Raji (cell line): ENCODE data around the gene QSOX2.

Experiments
- POLR2A ChIP-seq: IDR thresholded peaks from 2 replicates; pipeline ENCODE4 v1.6.1; 2011; ENCODE audit warnings: low read depth, low read length, control low read depth; ENCODE audit not compliant: insufficient read depth

The QSOX2 gene

DNA sequence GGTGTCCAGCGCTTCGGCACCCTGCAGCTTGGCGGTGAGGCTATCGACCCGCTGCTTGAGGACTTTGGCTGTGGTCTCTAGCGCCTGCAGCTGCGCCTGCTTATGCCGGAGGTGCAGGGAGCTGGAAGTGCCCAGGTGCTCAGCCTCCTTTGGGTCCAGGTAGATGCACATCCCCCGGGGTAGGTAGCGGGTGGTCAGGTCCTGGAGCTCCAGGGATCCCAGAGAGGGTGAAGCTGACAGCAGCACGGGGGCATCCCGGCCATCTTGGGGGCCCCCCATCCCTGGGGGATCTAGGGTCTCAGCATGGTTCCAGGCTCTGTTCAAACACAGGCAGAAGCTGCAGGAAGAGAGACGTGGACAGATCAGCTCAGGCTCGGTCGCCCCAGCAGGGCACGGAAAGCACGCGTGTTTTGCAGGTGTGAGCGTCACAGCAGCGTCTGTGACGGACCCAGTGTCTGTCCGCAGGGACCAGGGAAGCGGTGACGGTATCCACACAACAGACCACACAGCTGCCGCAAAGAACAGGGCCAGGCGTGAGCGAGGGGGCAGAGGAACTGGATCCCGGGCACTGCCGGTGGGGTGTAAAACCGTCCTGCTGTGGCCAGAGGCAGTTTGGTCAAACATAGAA is 40.9 kb upstream of the QSOX2 start:
- no peak for TF ChIP-seq POLR2A

DNA sequence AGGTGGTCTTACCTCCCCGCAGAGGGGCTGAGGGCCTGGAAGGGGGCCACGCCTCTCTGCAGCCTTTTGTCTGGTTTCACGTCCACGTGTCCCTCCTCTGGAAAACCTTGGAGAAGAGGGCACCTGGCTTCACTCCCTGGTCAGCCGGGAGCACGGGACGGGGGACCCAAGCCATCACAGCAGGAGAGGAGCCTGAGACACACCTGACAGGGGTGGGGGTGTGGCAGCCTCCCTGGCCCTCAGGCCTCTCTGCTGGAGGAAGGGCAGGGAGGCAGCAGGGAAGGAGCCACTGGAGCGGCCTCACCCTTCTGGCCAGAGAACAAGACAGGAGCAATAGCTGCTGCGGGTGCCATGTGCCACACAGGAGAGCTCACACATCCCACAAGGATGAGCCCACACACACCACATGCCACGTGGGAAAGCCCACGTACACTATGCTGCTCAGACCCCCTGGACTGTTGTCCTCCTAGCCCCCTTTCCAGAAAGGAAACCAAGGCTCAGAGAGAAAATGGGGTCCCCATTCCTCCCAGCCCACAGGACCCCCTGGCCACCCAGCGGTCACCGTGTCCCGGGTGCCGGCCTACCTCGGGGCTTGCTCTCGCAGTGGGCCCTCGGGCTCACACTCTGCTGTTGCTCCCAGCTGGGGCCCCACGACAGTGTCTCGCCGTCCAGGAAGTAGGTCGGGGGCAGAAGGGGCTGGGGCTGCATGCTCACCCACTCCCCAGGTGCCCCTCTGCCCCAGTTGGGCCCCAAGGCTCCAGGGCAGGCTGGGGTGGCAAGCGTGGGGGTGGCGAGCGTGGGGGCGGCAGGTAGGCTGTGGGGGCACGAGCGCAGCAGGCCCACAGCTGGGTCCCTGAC is 40.1 kb upstream of the QSOX2 start:
- TF ChIP-seq POLR2A = no peak

DNA sequence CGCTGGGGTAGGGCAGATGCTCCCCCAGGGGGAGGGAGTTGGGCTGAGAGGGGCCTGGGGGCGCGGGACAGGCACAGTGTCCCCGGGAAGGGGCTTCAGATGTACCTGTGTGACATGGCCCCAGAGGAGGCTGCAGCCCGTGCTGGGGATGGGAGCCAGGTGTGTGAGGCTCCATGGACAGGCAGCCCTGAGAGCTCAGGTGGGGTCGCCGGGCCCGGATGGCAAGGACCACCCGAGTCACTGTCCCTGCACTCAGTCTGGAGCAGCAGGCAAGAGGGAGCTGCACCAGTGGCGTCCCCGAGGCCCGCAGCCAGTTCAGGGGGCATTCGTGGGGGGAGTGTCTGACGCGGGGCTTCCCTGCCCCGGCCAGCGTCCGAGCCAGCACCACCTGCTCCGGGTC is 39.3 kb upstream of the QSOX2 start:
- TF ChIP-seq POLR2A = no peak

DNA sequence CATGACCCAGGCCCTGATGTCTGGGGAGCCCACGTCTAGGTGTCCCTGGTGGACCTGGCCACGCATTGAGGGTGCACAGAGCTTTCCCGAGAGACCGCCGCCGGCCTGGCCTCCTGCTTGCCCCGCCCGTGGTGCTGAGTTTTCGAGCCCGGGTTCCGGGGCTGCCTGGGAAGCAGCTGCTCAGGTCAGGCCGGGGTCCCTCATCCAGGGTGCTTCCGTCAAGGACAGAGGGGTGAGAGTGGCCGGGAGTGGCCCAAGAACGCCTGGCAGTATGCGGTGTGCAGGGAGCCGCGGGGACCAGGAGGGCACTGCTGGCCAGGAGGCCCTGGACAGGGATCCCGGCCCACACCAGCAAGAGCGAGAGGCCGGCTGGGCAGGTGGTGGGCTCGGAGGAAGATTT is 38.7 kb upstream of the QSOX2 start:
- no peak for TF ChIP-seq POLR2A

GRCh38 chr9:136283291-136284235 is 38.0 kb upstream of the QSOX2 start:
- TF ChIP-seq POLR2A = no peak; the same call in 1 of the 2 replicates

- no peak for TF ChIP-seq POLR2A
These were observed 36.8 kb upstream of the QSOX2 start for GRCh38 chr9:136282272-136282861.

GRCh38 chr9:136281421-136282271 is 36.0 kb upstream of the QSOX2 start:
- no peak for TF ChIP-seq POLR2A

DNA sequence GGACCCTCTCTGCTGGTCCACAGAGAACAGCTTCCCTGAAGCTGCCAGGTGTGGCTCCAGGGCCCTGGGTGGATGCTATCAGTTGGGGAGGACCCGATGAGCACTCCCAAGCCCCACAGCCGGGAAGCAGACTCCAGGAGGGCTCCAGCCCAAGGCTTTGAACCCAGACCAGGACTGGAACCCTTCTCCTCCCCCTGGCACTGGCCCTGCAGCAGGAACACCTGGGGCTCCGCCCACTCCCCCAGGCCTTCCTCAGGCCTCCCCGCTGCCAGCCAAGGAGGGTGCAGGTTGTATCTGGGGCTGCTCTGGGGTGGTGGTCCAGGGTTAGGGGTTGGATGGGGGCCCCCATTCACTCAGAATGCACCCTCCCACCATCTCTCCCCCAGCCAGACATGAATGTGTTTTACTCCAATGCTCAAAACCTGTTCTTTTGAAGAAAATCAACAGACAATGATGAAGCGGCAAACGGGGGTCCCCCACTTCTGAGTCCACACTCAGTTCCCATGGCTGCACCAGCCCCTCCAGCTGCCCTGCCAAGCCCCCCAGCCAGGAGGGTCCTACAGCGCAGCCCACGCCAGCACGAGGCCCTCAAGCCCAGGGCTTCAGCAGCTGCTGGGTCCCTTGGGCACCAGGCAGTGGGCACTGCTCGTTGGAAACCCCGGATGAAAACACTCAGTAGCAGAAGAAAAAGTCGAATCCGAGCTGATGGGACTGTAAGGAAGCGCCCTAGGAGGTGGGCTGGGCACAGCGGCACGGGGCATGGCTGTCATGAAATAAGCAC is 35.1 kb upstream of the QSOX2 start:
- TF ChIP-seq POLR2A = no peak

DNA sequence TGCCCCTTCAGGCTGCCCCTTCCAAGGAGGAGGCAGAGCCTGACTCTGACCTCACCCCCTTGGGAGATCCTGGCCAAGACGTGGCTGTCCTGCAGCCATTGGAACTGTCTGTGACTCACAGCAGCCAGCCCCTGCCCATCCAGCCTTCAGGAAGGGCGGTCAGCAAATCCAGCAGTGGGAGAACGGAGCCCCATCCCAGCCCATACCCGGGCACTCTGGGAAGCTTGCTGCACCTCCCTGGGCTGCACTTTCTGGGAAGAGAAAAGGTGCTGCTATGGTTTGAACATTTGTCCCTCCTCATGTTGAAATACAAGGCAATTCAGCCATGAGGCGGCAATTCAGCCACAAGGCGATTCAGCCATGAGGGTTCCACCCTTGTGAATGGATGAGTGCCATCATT is 33.9 kb upstream of the QSOX2 start:
- TF ChIP-seq POLR2A = no peak

GRCh38 chr9:136278894-136279293 is 33.3 kb upstream of the QSOX2 start:
- no peak for TF ChIP-seq POLR2A

- TF ChIP-seq POLR2A = no peak
These were observed 32.6 kb upstream of the QSOX2 start for GRCh38 chr9:136278221-136278620.

DNA sequence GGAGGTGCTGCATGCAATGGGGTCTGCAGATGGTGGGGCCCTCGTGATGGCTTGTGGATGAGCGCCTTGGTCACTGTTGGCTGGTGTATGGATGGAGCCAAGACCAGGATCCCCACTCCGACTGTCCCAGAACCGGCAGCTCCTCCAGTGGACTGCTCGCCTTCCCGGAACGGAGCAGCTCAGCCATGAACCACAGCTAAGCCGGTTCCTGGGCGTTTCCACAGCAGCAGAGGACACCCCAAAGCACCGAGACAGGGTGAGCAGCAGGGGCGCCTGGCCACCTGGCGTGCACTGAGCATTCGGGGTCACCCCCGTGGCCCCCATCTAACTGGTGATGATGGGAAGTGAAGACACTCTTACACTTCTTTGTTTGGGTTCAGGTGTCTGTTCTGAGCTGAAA is 32.1 kb upstream of the QSOX2 start:
- no peak for TF ChIP-seq POLR2A

DNA sequence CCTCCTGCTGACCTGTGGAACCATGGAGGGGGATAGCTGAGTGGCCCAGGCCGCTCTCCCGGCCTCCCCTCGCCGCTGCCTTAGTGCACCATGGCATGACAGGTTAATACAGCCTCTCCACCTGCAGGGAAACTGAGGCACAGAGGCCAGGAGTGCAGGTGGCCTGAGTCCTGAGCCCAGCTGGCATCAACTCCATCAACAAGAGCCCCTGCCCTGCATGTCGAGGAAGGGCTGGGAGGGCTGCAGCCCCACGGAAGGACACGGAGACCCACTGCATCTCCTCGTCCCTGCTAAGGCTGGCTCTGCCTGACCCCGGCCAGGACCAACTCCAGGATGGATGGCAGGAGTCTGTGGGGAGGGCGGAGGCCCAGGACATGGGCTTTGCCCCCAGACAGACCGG is 31.1 kb upstream of the QSOX2 start:
- TF ChIP-seq POLR2A = no peak

DNA sequence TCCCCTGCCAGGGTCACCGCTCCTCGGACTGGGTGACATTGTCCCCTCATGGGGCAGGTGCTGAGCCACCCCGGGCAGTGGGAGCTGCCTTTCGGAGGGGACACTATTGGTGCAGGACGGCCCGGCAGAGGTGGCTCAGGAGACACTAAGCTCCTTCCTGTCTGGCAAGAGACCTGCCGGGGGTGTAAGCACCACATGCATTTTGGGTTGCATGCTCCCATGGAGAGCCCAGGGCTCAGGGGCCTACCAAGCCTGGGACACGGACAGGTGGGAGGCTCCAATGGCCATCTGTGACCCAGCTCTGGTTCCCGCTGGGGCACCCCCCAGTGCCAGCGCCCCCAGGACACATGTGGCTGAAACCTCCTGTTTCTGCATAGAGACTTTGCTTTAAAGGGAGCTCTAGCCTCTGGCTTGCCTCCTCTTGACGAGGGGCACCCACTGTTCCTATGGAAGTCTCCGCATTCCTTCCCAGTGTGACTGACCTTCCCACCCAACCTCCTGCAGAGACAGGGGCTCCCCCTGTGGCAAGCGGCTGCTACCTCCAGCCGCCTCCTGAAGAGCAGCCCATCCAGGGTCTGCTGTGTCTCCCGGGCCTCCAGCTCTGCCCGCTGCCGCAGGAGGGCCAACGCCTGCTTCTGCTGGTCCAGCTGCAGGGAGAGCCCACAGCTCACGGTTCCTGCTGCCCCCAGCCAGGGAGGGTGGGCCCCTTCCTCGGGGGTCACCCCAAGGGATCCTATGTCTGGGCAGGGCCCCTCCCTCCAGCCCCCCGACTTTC is 30.2 kb upstream of the QSOX2 start:
- TF ChIP-seq POLR2A = no peak
